Measurements from ENCODE around the gene RAB8A. TPM values are rescaled to one million over a fixed set of nuclear protein-coding genes. Genes with fewer than 3 reads are reported as not detected.

RAB8A gene
- total RNA-seq, 1 experiment from 2014 or later: 103 TPM

- H3K18ac ChIP-seq (ENCODE audit: insufficient read length, low read depth, low read length): no peak overlapping the region
- Mint-ChIP-seq H3K4me3 (no peak overlapping the region), H3K27me3 (ENCODE audit: low read depth) (peaks cover 7% of the 10 kb centered on the region), H3K36me3 (ENCODE audit: insufficient read depth in 1 of 3, low read depth in 3 of 3) (no peaks in the 10 kb centered on the region), H3K4me1 (peaks cover 15 to 16% of the 10 kb centered on the region in 2 experiments), H3K9me3 (no peaks in the 10 kb centered on the region; a peak in 1 of 5 replicates), H3K27ac (peak overlapping the region in 1 of 3 experiments; percentile 72; a peak in 1 of 7 replicates)
- no peaks in the 10 kb centered on the region for H3K9me3 ChIP-seq (ENCODE audit: control insufficient read depth, low read depth, low read length)
- H3K27ac ChIP-seq (ENCODE audit: insufficient read length, low read depth, low read length): no peak overlapping the region
- H4K5ac ChIP-seq (ENCODE audit: insufficient read length, low read depth, low read length): no peak overlapping the region
- H3K14ac ChIP-seq (ENCODE audit: insufficient read depth, low read length): no peak overlapping the region
- H3K23ac ChIP-seq (ENCODE audit: insufficient read length, low read depth, low read length): no peak overlapping the region
- no CpG with 5 or more reads among the region's 4 CpGs for WGBS (ENCODE audit: extremely low coverage, insufficient read length, low lambda C conversion rate)
- no peak overlapping the region for H2BK12ac ChIP-seq (ENCODE audit: insufficient read length, low read depth, low read length)
- H2AFZ ChIP-seq (ENCODE audit: low read length): no peak overlapping the region
- H3K79me1 ChIP-seq (ENCODE audit: insufficient read depth, low read depth, low read length, poor library complexity, severe bottlenecking): no peaks in the 10 kb centered on the region
- no peak overlapping the region for H3K56ac ChIP-seq (ENCODE audit: insufficient read length, low read depth, low read length)
- no peak overlapping the region for H3K9ac ChIP-seq (ENCODE audit: extremely low read depth, insufficient read length, low read length)
- no peak overlapping the region for H3K4me2 ChIP-seq (ENCODE audit: insufficient read depth, insufficient read length, low read length)
- no peak for TF ChIP-seq CTCF (conservative IDR thresholded peaks at IDR 0.05)
- no peak overlapping the region for H2BK15ac ChIP-seq (ENCODE audit: low read depth, low read length)
- no peak overlapping the region for H2AK5ac ChIP-seq (ENCODE audit: insufficient read length, low read length)
- no peak overlapping the region for H2BK5ac ChIP-seq (ENCODE audit: insufficient read length, low read length)
- DNase-seq: no peak
- no peaks in the 10 kb centered on the region for H4K20me1 ChIP-seq (ENCODE audit: control insufficient read depth, insufficient read depth, insufficient read length)
- no peak overlapping the region for H3K4ac ChIP-seq (ENCODE audit: low read depth, low read length)
- H3K79me2 ChIP-seq (ENCODE audit: insufficient read depth, low read length): no peaks in the 10 kb centered on the region
- H2BK120ac ChIP-seq (ENCODE audit: low read depth, low read length, poor library complexity, severe bottlenecking): no peak overlapping the region
- H4K91ac ChIP-seq (ENCODE audit: insufficient read length, low read depth, low read length): no peak overlapping the region
- no peak overlapping the region for H2BK20ac ChIP-seq (ENCODE audit: low read depth, low read length, poor library complexity, severe bottlenecking)
- no peak overlapping the region for H3T11ph ChIP-seq (ENCODE audit: low read length)
- no peaks in the 10 kb centered on the region for H3K23me2 ChIP-seq (ENCODE audit: insufficient read length, low read depth, low read length, poor library complexity, severe bottlenecking)
- no peaks in the 10 kb centered on the region for H3K4me1 ChIP-seq (ENCODE audit: insufficient read depth, low read length)
- H4K8ac ChIP-seq (replicated peaks; ENCODE audit: insufficient read length, low read depth, low read length): no peak overlapping the region
- no peaks in the 10 kb centered on the region for H3K27me3 ChIP-seq (ENCODE audit: insufficient read depth, low read length)
Measured at GRCh38 chr19:16141043-16141442, 29.4 kb downstream of the RAB8A start.

Data from H9 (cell line).